HL-60/S4 (cell line): ENCODE data around the gene GRM5.

Source experiments
- in situ Hi-C: fragments of 300-500 bp; cut with MboI; formaldehyde crosslinking; loops from 2 replicates; pipeline ENCODE4 v1.14.3; 2022; ENCODE audit warnings: low sequenced_read_pairs

Gene GRM5

DNA sequence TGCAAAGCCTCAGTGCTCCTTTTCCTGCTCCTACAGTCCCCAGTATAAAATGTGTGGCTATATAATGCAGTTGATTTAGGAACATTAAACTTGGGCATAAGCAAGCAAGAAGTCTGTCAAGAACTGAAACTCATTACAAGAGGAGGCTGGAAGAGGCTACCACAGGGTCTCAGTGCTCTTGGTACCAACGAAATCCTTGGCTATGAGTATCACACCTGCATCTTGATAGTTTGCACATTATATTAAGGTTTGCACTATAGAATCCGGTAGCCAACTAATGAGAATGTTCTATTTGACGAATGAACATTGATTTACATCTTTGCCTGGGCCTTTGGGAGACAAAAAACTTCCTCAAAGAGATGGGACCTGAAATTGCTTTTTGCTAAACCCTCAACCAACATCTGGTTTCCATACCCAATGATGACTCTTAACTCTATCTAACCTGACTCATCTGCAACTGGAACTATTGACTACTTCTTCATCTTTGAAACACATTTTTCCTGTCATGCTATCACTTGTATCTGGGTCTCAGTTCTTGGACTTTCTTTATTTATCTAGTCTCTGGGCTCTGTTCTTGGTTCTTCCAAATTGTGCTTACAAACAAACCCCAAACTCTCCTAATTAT lies 521.0 kb downstream of the GRM5 start:
- in situ Hi-C loops: loop anchor here (25.0 kb wide), 2 partner anchors 432 to 532 kb away; no protein-coding TSS in a partner anchor

DNA sequence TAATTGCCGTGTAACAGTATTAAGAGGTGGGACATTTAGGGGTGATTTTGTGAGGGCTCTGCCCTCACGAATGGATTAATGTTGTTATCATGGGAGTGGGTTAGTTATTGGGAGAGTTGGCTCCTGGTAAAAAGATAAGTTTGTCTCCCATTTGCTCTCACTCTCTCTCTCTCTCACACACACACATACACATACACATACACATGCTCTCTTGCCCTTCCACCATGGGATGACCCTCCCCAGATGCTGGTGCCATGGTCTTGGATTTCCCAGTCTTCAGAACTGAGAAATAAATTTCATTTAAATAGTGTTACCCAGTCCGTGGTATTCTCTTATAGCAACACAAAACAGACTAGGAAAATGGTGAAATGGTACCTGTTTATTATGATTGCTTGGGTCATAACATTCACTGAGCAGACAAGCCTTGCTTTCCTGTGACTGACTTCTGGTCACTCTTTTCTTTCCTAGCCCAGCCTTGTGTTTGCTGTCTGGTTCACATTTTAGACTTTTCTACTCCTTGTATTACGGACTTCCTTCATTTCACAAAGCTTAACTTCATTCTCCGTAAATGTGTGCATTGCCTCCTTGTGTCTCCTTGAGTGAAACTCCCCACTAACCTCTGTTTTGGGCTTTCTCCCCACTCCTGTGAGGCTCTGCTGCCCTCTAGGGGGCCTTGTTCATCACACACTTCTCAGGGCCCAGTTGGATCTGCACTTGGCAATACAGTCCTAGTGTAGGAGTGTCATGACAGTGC lies 521.7 kb downstream of the GRM5 start:
- in situ Hi-C loops: loop anchor here (25.0 kb wide), 2 partner anchors 432 to 532 kb away; no protein-coding TSS in a partner anchor

DNA sequence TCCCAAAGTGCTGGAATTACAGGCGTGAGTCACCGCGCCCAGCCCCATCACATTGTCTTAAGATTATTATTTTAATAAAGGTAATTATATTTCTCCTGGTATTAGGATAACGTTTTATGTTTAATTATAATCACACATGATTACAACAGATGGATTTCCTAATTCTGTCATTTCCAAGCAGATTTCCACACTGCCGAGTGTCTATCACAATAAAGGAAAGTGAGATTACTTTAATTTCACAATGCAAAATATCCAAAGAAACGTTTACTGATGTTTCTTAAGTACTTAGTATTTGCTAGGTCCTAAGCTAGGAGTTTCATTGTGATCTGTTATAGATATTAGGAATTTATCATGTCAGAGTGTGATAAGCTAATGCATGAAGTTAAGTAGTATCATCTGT lies 524.8 kb downstream of the GRM5 start:
- in situ Hi-C loops: loop anchor here (25.0 kb wide), 2 partner anchors 429 to 529 kb away; no protein-coding TSS in a partner anchor

DNA sequence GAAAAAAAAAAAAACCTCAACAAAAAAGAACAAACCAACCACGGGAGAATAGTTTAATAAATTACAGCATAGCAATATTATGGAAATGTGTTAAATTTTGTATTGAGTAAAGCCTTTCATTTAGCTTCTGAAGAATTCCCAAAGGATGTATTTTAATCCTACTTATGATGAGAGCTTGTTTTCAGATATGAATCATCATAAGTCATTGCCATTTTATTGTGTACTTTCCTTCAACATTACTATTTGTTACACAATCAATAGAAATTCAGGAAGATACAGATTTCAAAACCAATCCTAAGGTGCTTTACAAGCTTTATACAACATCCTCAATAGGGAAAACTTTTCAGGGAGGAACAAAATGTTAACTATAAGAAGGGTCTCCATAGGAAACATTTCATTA lies 527.7 kb downstream of the GRM5 start:
- in situ Hi-C loops: loop anchor here (25.0 kb wide), 2 partner anchors 426 to 526 kb away; no protein-coding TSS in a partner anchor

DNA sequence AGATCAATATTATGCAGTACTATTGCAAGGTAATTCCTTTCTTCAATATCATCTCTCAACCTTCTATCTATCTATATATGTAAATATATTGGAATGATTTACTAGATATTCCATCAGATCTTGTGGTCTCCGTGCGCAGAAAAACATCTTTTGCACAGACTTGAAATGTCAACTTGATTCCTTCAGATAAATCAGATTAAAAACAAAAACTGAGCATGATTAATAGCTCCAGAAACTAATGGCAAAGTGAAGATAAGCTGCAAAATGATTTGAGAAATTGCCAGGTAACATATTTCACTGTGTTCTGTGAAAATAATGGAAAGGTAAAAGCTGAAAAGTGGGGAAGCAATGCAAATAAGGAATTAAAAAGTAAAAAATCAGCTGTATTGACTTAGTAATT lies 528.2 kb downstream of the GRM5 start:
- in situ Hi-C loops: loop anchor here (25.0 kb wide), 2 partner anchors 425 to 525 kb away; no protein-coding TSS in a partner anchor

DNA sequence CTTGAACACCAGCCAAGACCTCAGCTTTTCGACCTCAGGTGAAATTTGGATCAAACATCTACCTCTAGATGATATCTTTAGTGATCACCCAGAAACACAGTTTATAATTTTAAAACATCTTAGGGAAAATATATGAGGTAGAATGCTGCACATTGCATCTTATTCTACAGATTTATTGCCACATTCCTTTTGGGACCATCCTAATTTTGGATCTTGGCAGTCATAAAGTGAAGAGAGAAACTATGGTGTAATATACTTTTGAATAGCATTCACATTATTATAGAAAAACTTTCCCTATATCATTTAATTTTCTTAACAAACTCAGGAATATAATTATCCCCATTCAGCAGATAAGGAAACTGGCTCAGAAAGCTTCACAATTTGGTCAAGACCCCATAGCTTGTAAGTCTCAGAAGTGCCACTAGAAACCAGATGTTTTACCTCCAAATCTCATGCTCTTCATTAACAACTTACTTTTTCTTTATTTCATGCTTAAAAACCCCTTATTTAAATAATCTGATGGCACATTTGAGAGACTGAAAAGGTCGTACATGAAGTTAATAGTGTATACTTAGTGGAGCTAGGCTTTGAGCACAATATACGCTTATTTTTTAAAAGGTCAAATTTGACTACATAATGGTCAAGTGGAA lies 529.0 kb downstream of the GRM5 start:
- in situ Hi-C loops: loop anchor here (25.0 kb wide), 2 partner anchors 424 to 524 kb away; no protein-coding TSS in a partner anchor

DNA sequence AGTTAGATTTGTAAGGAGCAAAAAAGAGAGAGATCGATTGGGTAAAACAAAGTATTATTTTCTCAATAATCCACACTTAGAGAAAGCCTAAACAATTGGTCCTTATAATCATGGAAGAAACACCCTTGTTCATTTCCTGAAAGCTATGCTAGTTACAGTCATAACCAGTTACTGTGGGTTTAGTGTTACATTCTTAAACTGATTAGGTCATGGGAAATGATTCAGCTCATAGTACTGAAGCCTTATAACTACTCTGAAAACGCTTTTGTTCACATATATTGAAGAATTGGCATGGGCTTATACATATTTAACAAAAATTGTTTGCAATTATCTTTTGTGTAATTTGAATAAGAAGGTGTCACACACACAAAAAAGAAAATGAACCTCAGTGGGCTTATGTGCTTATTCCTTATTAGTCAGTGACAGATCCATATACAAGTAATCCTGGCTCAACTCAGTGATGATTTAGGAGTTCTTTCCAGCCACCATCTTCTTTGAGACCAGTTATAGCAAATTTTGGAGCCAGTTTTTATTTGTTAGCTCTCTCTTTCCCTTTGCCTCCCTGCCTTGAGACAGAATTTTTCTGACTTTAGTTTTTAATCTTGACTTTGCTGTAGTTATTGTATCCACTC lies 529.8 kb downstream of the GRM5 start:
- in situ Hi-C loops: loop anchor here (25.0 kb wide), 2 partner anchors 424 to 524 kb away; no protein-coding TSS in a partner anchor

DNA sequence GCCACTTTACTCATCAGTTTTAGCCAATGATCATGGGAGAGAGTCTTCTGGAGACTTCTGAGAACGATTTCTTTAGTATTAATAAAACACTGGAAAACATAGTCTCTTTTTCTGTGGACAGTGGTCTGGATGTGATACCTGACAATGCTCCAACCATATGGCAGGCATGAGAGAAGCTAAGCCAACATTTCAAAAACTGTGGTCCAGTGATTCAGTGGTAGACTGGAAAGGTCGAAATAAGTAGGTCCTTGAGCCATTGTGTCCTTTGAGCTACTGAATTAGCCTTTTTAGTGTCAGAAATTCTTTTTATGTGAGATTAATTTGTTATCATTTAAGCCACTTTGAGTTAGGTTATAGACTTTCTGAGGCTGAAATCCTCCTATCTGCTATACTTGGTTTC lies 530.5 kb downstream of the GRM5 start:
- in situ Hi-C loops: loop anchor here (25.0 kb wide), 2 partner anchors 423 to 523 kb away; no protein-coding TSS in a partner anchor

DNA sequence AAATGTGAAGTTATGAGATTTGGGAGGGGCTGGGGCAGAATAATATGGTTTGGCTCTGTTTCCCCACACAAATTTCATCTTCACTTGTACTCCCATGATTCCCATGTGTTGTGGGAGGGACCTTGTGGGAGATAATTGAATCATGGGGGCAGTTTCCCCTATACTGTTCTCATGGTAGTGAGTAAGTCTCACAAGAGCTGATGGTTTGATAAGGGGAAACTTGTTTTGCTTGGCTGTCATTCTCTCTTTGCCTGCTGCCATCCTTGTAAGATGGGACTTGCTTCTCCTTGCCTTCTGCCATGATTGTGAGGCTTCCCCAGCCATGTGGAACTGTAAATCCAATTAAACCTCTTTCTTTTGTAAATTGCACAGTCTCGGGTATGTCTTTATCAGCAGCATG lies 531.1 kb downstream of the GRM5 start:
- in situ Hi-C loops: loop anchor here (25.0 kb wide), 2 partner anchors 422 to 522 kb away; no protein-coding TSS in a partner anchor

DNA sequence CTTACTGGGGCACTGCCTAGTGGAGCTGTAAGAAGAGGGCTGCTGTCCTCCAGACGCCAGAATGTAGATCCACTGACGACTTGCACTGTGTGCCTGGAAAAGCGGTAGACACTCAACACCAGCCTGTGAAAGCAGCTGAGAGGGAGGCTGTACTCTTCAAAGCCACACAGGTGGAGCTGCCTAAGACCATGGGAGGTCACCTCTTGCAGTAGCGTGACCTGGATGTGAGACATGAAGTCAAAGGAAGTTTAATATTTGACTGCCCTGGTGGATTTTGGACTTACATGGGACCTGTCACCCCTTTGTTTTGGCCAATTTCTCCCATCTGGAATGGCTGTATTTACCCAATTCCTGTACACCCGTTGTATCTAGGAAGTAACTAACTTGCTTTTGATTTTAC lies 531.6 kb downstream of the GRM5 start:
- in situ Hi-C loops: loop anchor here (25.0 kb wide), 2 partner anchors 422 to 522 kb away; no protein-coding TSS in a partner anchor

DNA sequence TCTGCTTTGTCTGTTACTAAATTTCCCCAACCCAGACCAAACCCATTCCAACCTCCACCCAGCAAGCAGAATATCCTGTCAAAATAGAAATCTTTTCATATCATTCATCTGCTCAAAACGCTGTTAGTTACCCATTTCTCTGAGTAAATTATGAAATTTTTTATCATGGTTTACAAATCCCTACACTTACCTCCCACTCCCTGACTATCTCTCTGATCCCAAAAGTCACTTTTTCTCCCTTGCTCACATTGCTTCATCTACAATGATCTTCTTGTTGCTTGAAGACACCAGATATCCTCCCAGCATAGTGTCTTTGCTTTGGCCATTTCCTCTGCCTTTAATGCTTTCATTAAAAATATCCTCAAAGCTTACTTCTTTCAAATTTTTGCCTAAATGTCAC lies 532.8 kb downstream of the GRM5 start:
- in situ Hi-C loops: loop anchor here (25.0 kb wide), 2 partner anchors 421 to 521 kb away; no protein-coding TSS in a partner anchor

DNA sequence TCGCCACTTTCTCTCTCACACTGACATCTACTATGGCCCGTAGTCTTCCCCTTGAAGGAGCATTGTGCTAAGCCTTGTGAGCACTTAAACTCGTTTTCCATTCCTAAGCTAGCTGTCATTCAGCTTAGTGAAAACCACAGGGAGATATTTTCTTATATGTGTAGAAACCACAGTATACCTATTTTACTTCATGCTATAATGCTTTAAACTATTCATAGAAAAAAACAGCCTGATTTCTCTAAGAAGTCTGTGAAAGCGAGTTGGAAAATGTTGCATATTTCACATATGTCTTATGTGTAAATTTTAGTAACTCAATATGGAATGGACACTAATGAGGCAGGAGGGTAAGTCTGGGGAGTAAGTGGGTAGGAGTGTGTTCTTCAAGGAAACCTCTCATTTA lies 534.0 kb downstream of the GRM5 start:
- in situ Hi-C loops: loop anchor here (25.0 kb wide), 2 partner anchors 420 to 520 kb away; no protein-coding TSS in a partner anchor

DNA sequence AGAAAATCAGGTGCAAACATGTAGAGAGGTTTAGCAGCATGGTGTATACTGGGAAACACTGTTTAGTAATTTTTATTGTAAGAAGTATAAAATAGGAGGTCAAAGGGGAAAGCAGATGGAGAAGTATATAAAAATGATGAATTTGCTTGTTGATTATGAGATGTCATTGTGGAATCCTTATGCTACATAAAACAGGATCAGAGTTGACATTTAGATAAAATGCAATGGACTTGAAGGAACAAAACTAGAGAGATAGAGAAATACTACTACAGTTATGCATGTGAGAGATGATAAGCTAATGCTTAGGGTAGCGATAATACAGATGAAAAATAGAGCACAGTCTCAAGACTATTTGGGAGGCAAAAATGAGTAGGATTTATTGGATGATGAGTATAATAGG lies 536.4 kb downstream of the GRM5 start:
- in situ Hi-C loops: loop anchor here (25.0 kb wide), 2 partner anchors 417 to 517 kb away; no protein-coding TSS in a partner anchor

DNA sequence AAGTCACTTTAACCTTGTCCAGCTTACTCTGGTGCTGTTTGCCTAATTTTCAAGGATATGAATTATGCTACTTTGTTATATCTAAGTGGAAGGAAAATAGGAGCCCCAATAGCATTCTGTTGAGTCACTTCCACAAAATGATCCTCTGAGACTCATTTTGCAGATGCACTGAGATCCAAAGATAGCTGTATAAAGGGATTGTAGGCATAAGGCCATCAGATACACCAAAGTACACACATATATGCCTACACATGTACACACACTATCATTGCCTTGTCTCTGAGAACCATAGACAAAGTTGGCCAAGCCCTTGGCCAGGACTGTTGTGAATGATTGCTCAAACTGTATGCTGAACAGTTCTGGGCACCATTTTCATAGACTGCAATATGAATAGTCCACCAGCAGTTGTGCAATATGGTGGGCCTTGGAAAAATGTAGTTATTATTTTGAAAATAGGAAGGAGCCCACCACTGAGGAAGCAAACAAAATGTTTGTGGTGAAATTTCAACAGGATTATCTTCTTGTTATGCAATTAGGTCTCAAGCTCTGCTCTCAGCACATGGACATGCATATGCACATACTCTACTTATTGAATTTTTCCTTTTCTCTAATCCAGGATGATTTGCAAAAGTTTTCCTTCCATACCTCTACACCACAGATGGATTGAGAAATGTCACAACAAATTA lies 542.3 kb downstream of the GRM5 start:
- in situ Hi-C loops: no loop called here

DNA sequence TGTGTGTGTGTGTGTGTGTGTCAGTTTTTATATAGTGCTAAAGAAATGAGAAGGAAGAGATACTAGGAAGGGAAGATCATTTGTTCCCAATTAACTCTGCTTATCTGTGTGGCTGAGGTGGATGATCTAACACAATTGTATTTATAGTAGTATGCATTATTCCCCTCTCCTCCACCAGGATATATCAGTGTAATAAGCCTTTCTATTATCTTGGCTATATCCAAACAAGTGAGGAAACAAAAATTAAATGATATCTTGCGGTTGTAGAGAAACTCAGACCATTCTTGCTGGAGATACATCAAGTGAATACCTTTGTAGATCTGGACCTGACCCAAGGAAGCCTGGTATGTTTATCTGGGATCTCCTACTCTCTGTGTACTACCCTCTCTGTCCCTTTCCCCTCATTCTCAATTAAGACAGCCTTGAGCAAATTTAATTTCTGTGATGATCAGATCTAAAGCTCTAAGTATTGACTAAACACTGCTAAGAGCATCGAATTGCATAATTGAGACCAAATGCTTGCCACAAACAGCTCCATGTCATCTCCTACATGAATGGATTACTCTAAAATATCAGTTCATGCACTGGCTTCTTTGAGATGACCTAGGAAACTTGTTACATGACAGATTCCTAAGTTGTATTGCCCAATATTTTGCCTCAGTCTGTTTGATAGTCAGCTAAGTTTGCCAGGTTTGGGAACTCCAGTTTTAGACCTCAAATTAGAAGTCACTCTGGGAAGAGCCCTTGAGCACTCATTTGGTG lies 543.0 kb downstream of the GRM5 start:
- in situ Hi-C loops: no loop called here

DNA sequence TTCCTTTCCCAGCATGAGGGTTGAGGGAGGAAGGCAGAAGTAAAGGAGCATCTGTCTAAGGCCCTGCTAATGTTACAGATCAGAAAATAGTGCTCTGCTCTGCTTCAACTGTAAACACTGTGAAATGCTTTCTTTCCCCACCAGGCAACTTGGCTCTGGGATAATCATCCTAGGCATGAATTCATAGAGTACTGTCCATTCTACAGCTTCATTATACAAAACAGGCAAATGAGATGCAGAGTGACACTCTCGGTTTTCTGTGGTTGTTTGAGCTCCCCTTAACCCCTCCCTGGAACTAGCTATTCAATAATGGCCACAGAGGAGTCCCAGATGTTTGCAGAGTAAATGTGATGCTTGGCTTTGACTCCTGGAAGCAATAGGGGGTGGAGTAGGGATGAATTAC lies 544.0 kb downstream of the GRM5 start:
- in situ Hi-C loops: no loop called here

DNA sequence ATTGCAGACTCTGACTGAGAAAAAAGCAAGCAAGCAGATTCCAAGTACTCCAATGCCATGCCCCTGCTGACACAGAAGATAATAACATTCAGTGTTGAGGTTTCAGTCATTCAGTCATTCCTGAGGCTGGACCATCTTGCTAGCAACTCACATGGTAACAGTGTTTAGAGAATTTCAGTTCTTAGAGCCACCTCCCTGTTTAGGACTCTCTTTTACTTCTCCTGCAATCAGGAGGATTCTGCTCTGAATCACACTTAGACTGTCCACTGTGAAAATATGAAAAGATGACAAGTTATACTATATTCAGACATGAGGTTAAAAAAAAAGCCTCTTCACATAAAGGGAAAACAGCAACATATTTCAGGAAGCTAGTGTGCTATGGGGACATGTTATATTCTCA lies 544.4 kb downstream of the GRM5 start:
- in situ Hi-C loops: no loop called here

DNA sequence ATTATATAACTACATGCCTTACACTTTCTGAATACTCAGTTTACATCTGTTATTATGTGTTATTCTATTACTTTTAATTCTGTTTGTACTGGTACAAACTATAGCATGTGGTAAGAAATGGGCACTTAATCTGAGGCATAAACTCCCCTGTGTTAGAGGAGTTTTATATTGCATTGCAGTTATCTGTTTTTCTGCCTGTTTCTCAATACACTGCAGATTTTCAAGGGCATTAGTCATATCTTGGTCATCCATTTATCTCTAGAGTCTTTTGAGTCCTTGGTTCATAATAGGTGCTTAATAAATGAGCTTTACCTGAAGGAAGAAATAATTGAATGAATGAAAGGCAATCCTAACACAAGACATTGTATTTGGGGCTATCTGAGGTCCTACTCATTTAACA lies 545.4 kb downstream of the GRM5 start:
- in situ Hi-C loops: no loop called here

DNA sequence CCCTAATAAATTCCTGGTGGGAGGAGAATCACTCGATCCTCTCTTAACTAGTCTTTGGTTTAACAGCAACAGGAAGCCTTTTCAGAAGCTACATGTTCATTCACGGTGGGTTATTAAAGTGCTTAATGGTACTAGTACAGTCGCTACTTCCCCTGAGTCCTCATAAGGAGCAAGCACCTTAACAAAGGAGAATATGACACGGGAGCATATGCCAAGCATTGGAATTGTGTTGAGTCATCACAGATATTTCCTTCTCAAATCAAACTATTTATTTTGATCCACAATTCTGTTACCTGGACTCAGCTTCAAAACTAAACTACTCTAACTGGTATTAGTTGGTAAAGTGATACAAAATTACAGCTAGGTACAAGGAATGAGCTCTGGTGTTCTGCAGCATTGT lies 550.8 kb downstream of the GRM5 start:
- in situ Hi-C loops: no loop called here
